ENCODE data around the gene NCOA6.

GRCh38 chr20:34852298-34852697, 26.8 kb upstream of the NCOA6 start:
- TF ChIP-seq CTCF (IDR thresholded peaks at IDR 0.05; ENCODE audit: borderline replicate concordance, extremely low read depth, low read length, poor library complexity, severe bottlenecking), result no peak
- TF ChIP-seq EZH2 (IDR thresholded peaks at IDR 0.05; ENCODE audit: borderline replicate concordance, low read depth, low read length, severe bottlenecking), result no peak

Measured in DND-41 (cell line).